ENCODE measurements around the gene SPATC1L.

The SPATC1L gene

DNA sequence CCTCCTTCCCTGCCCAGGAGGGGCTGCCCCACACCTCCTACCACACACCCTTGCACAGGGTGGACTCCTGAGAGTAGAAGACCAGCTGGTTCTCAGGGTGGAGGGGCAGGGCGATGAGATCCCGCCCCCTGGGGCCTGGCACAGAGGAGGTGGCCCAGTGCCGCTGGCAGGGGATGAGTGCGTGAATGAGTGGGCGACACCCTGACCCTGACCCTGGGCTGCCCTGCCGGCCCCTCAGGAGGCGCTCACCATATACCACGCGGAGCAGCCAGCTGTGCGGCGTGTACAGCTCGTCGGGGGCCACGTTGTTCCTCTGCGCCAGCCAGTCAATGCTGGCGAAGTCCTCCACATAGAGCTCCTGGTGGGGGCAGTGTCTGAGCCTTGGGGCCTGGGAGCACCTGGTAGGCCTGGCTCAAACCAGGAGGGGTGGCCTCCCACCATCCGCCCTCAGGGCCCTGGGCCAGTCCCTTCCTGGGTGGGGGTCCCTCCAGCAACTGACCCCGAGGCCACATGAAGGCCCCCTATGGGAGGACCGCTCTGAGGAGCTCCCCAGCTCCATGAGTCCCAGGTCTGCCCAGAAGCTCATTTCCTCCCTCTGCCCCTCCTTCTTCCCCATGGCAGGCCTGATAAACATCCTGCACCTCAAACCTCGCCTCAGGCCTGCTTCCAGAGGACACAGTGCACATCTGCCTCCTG lies 31.3 kb upstream of the SPATC1L start:
- DNase-seq, result no peak

DNA sequence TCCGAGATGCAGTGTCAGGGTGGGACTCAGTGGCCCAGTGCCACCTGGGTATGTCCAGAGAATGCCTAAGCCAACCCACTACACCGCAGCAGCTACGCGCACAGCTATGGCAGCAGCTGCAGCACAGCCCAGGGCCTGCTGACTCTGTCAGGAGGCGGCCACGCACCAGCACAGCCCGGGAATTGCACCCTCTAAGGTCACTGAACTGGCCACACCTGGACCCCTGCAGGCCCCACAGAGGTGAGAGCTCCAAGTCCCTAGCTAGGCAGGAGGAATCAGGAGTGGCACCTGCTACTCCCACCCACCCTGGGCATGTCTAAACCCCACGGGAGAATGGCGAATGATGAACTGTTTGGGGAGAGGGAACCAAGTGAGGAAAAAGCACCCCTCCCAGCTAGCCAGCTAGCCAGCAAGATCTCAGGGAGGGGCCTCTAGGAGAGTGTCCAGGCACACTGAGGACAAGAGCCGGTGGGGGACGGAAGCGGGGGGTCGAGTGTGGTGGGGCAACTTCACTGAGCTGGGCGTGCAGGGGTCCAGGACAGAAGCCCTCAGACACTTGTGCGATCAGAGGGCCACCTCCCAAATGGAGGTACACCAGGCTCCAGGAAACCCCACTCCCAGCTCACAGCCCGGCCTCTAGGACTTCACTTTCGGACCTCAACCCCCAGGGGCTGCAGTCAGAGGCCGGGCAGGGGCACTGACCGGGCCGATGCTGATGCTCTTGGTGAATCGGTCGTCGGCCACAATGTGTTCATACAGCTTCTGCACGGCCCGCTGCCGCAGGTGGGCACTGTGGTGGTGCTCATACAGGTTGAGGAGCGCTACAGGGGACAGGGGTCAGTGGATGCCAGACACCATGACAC lies 30.4 kb upstream of the SPATC1L start:
- DNase-seq, result no peak

DNA sequence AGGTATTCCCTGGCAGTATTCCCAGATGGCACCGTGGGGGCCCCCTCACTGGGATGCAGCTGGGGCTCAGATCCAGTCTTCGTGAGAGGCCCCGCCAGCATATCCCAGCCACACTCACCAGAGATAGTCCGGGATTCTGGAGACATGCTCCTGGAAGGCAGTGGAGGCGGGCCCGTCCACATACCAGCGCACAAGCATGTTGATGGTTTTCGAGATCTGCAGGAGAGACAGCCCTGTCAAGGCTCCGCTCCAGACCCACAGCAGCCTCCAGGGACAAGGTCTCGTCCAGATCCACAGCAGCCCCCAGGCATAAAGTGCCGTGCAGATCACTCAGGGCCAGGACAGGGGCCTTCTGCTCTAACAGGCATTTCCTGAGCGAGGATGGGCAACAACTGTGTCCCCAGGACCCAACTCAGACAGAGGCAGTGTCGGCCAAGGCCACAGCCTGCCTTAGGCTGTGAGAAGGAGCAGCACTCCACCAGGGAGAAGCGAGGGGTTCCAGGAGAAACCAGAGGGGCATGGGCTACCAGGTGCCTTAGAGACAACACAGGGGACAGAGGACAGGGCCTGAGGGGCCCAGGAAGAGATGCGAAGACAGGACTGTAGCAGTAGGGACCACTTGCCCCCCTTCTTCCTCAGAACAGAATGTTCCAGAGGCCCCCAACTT lies 29.5 kb upstream of the SPATC1L start:
- no peak for DNase-seq

DNA sequence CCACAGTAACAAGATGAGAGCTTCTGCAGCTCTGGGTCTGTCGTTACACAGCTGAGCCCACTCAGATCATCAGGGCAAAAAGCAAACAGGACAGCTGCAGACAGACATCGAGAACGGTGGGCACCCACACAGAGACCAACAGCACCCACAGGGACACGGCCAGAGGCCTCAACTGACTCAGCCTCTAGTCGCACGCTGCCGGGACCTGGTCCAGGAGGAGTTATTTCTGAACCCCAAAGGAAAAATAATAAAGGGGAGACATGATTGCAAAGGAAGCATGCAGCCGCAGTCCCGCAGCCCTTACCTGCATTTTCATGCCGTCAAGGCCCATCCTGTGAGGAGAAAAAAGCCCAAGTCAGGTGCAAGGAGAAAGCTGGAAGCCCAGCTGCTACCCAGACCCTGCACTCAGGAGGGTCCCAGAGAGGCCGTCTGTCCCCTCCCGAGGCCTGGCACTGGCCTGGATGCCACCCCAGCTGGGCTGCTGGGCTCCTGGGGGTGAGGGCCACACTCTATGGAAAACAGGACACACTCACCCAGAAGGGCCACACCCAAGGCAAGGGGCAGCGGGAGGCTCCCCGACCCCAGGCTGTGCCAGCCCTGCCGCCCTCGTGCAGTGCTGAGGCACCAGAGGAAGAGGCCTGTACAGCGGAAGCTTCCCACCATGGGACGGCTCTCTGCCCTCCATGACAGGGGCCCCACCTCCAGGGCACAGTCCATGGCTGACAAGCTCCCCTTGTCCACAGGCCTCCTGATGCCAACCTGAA lies 28.6 kb upstream of the SPATC1L start:
- no peak for DNase-seq

DNA sequence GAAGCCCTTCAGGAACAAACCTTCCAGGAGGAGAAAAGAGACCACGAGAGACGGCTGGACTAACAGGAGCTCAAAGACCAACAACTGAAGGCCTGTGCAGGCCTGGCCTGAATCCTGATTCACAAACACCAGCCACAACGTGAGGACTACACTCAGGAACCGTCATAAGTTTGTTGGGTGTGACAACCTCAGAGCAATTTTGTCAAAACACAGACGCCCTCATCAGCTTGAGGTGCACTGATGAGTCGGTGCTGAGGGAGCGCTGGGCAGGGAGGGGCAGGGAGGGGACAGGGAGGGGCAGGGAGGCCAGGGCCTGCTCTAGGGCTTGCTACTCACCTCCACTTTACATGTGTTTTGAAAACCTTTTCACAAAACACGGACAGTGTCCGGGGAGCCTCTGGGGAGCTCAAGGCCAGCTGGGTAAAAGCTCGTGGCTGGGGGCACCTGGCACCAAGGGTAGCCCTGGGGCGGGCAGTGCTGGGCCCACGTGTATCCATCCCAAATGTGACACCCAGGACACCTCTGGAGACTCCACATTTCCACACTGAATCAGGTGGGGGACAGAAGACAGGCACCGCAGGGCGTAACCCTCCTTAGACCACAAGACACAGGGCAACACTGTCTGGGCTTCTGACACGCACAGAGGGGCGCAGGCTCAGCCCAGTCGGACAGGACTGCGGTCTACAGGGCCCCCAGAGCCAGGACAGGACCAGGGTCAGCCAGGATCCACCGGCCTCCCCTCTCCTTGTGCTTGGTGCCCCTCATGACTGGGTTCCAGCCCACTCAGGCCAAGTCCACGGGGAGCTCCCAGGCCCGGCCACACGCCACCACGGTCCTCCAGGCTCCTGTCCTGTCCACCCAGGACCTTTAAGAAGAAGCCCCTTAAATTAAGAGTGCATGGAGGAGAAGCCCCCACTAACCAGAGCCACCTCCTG lies 27.8 kb upstream of the SPATC1L start:
- no peak for DNase-seq

DNA sequence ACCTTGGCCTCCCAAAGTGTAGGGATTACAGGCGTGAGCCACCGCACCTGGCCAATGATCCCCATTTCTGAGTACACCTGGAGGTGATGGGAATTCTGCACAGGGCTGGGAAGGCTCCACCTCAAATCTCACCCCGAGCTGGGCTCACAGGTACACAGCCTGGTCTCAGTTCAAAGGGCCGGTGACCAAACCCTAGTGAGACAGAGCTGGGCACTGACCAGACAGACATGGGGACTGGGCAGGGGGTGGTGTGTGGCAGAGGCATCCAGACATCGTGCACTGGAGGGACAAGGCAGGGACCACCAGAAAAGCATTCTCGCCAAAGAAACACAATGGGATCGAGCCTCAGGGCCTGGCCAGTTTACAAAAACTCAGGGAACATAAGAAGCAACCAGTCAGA lies 27.1 kb upstream of the SPATC1L start:
- no peak for DNase-seq

DNA sequence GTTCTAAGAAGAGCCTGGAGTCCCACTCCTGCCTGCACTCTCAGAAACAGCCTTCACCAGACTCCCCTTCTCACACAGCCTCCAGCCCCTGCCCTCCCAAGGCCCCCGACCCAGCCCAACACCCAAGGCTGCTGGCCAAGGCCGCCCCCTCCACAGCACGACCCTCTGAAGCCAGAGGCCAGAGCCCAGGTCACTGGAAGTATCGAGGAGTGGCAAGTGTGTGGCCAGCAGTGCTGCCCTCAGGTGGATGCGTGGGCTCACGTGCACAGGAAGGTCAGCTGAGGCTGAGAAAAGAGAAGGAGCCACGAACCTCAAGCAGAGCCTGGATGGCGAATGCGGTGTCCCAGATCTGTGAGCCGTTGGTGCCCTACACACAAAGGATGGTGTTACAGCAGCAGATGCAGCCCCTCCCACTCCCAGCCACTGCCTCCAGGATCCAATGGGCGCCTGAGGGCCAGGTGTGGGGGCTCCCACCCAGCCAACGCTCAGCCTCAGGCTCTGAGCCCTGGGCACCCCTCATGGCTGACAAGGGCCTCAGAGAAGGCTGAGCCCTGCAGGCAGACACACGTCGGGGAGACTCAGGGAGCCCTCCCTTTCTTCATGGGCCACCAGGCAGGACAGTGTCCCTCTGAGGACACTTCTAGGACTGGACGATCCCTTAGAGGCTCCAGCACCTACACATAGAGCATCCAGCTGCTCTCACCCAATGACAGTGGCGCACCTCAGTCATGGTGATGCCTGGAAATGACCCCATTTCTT lies 26.3 kb upstream of the SPATC1L start:
- DNase-seq, result no peak

DNA sequence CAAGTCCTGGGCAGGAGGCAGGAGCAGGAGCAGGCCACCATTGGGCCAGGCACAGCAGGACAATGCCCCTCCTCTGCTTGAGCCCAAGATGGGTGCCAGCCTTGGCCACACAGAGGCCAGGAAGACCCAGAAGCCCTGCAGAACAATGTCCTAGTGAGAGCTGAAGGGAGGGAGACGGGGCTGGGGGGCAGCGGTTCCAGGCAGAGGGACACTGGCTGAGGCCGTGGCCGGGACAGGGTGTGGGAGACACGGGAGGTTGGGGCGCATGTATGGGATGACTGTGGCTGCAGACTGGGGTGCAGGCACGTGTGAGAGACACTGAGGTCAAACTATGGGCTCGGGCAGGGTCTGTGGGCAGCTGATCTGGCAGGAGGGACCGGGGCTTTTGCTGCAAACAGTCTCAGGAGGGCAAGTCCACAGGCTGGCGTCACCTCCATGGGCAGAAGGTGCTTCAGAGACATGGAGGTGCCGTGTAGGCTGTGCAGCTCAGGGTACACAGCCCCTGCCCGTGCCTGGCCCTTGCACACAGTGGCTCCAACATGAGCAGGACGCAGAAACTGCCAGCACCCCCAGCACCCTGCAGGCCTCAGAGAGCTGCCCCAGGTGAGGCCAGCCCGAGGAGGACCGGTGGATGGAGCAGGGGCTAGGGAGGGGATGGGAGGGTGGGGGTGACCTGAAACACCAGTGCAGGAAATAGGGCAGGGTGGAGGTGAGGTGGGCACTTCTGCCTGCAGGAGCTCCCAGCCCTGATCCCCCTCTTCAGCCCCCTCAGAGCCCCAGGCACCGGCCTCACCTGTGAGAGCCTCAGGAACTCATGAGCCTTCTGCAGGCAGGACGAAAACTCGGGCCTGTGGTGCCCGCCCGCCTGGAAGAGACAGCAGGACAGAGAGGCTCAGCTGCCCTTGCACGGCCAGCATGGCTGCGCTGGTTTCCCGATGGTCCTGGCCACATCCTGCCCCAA lies 24.8 kb upstream of the SPATC1L start:
- no peak for DNase-seq

DNA sequence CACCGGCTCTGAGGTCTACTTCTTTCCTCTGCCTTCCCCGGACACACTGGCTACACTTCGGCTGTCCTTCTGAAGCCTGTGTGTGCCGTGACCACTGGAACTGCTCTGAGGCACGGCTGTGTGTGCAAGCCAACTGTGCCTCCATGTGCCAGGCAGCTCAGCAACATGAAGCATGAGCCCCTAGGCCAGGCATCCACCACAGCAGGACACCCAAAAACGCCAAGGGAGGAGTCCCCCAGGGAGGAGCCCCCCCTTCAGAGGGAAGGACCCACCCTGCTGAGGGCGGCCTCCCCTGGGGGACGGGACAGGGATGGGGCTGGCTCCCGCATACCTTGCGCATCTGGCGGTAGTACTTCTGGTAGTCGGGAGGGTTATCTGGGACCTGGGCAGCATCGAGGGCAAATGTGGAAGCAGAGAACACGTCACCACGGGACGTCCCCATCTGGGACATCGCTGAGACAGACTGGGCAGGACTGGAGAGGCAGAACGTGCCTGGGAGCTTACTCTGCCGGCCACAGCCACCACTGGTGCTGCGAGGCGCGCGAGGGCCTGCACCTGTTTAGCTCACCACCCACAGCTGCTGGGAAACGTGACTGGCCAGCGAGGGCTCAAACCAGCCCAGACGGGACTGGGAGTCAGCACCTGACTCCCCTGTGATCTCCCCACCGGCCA lies 23.8 kb upstream of the SPATC1L start:
- no peak for DNase-seq

DNA sequence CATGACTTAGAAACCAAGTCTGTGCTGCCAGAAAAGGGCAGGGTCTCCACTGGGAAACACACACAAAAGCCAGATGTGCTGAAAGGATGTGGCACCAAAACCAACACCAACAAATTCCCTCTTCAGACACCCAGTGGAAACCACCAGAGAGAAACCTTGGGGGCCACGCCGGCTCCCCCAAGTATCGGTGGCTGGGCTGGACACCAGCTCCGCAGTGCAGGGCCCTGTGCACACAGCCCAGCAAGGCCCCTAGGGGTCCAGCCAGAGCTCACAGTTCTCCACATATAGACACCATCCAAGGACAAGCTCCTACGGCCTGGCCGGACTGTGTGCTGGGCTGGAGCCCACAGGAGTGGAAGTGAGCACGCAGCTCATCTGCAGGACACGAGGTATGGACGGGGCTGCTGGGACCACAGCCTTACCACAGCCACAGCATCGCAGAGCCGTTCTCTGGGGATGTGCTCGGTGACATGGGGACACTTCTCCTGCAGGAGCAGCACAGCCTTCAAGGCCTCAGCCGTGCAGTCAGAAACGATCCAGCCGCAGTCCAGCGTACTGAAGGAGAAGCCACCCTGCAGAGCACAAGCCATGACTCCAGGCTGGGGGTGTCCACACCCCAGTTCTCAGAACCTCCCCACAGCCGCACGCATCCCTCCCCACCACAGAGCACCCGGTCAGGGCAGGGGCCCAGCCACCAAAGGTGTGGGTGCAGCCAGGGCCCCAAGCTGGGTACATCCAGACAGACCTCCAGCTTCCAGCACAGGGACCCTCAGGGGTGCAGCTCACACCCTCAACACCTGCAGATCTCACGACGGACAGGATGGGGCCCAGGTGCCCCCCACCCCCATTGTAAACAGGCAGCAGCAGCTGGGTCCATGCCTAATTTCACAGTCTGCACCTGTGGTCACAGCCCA lies 23.0 kb upstream of the SPATC1L start:
- DNase-seq, result no peak

DNA sequence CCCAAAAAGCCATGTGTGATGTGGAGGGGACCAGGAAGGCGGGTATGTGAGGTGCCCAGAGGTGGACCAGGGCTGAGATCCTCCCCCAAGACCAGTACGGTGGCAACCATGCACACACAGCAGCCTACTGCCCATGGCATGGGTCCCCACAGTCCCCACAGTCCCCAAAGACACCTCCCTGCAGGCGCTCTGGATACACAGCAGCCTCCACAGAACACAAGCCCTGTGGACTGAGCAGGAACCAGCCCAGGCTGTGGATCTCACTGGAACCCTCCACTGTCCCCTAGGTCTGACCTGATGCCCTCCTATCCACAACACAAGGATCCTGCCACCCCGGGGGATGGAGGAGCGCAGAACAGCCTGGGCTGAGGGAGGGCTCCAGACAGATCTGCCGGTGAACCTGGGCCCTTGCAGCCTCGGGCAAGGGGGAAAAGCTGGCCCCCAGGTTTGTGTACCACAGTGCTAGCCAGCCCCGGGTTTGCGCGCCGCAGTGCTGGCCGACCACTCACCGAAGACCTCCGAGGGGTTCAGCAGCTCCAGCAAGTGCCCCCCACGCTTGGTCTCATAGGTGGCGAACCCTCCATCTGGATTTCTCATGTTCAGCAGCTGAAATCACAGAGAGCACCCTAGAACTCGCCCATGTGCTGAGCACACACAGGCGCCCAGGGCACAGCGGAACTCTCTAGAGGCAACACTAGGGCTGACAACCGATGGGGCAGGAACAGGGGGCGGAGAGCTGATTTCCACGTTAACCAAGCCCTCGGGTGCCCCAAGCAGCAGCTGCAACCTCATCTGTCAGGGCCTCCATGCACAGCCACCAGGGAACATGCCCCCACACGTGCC lies 22.1 kb upstream of the SPATC1L start:
- DNase-seq, result no peak

DNA sequence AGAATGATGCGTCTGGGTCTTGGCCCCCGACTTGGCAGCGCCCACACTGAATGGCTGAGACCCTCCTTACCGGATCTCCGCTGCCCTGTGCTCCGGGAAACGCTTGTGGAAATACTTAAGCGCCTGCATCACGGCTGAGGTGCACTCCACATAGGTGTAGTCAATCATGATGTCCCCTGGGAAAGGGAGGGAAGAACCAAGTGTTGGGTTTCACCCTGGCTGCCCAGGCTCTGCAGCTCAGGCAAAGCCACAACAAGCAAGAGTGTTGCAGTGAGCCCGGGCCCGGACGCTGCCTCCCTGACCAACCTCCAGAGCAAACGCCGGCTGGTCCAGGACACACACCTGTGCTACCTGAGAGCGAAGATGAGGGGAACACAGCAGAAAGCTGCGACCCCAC lies 21.5 kb upstream of the SPATC1L start:
- DNase-seq, result no peak

DNA sequence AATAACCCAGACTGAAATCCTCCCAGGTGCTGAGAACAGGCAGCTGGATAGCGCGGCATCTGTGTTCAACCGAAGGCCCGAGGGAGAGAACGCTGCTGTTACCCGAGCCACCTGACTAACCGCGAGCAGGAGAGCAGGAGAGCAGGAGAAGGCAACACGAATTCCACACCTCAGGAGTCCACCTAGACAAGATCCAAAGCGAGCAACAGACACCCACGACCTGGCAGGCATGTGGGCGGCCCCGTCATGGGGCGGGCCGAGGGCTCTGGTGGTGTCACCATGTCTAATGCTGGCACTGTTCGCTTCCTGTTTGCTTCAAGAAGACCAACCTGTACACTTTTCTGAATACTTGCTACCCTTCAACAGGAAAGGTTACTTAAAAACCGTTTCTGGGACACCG lies 20.9 kb upstream of the SPATC1L start:
- no peak for DNase-seq

DNA sequence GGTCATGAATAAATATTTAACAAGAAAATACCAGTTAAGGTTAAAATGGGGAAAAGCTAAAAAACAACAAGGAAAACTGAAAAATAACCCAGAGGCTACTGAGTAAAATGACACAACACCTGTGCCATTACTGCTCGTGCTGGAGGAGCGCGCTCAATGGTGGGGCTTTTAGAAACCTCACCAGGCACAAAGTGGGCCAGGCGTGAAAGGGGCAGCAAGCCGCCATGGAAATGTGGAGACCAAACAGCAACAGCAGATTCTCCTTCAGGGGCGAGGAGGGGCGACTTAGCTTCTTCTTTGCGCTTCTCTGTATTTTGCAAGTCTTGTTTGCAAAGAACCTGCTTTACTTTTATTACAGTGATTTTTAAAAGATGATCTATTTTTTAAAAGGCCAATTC lies 18.9 kb upstream of the SPATC1L start:
- no peak for DNase-seq

DNA sequence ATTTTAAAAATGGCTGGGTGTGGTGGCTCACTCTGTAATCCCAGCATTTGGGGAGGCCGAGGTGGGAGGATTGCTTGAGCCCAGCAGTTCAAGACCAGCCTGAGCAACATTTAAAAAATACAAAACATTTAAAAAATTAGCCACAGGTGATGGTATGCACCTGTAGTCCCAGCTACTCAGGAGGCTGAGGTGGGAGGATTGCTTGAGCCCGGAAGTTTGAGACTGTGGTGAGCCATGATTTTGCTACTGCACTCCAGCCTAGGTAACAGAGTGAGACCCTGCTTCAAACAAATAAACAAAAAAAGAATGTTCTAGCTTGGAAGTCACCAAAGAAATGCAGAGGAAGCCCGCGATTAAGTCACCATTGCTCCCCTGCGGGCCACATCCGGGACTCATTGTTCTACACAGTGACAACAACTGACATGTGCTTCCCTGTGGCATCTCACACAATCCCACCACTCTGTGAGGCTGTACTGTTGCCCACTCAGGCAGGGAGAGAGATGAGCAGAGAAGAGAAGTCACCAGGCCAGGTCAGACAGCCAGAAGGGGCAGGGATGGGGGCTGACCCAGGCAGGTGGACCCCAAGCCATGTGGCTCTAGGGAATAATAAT lies 18.4 kb upstream of the SPATC1L start:
- DNase-seq, result no peak
